Vagina (tissue), 2 donors: ENCODE results near the gene CYTIP.

Source experiments
- CTCF ChIP-seq, 3 experiments: fragments of 450-650 bp in 2 of 3; fragments of 200-600 bp in 1 of 3; sonication (generic) in 1 of 3; IDR thresholded peaks; one replicate each; pipeline ENCODE4 v1.5.1; 2017 to 2019; ENCODE audit warnings: antibody characterized with exemption in 3 of 3, mild to moderate bottlenecking in 2 of 3, moderate library complexity in 2 of 3
- POLR2A ChIP-seq, 2 donors: fragments of 450-650 bp; IDR thresholded peaks; one replicate each; pipeline ENCODE4 v1.6.1; 2017; ENCODE audit warnings: antibody characterized with exemption in 2 of 2, mild to moderate bottlenecking in 2 of 2, moderate library complexity in 2 of 2
- POLR2AphosphoS5 ChIP-seq, 2 donors: sonication (generic); formaldehyde crosslinking; IDR thresholded peaks; one replicate each; pipeline ENCODE4 v1.9.0; 2017; ENCODE audit warnings: antibody characterized with exemption in 2 of 2, mild to moderate bottlenecking in 2 of 2, low read depth in 1 of 2; ENCODE audit not compliant: insufficient read depth in 1 of 2

DNA sequence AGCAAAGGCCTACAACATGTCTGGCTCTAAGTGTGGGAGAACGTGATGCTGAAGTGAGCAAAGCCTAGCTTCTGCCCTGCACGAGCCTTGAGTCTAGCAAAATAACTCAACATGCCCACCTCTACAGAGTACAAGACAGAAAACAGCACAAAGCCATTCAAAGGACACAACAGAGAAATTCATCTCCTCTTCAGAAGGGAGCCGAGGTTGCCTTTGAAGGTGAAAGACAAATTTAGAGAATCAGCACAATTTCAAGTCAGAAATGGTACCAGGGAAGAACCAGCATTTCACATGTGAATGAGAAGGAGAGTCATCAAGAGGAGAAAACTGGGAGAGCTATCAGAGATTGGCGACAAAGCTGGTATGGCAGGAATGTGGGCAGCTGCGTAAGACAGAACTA is 21.7 kb upstream of the CYTIP start:
- TF ChIP-seq CTCF (IDR thresholded peaks at IDR 0.05): no peak
- no peak for TF ChIP-seq POLR2A (IDR thresholded peaks at IDR 0.05)
- no peak for TF ChIP-seq POLR2AphosphoS5 (IDR thresholded peaks at IDR 0.05; ENCODE audit: insufficient read depth in 1 of 2, low read depth in 1 of 2)
